H1 (cell line): ENCODE measurements around the gene GNG13. TPM values are rescaled to one million over a fixed set of nuclear protein-coding genes. Genes with fewer than 3 reads are reported as not detected.

ENCODE experiments used
- CBX5 ChIP-seq: fragments of 300-800, 300-1000 bp; sonication (generic); IDR thresholded peaks from 2 replicates; pipeline ENCODE4 v1.7.1; 2016; ENCODE audit warnings: antibody characterized with exemption, low read length, low read depth
- TEAD4 ChIP-seq: IDR thresholded peaks from 2 replicates; pipeline ENCODE4 v1.6.1; 2012; ENCODE audit warnings: low read depth, low read length, inconsistent platforms, mixed read lengths
- polyA plus RNA-seq, 7 experiments: library from polyadenylated mRNA; depleted of rRNA in 3 of 7; stranded (reverse) in 5 of 7; unstranded in 2 of 7; fragments of >200 nt in 5 of 7; fragments of 200-250 nt in 2 of 7; gene quantifications; 1 replicate in 5 of 7; 2 replicates in 1 of 7; 4 replicates in 1 of 7; pipeline versions ENCODE4 v1.2.1 to v1.2.3, GENCODE V29; 2011 to 2013; ENCODE audit warnings: missing spikeins in 2 of 7, mixed read lengths in 2 of 7
- total RNA-seq: library from RNA; stranded (reverse); fragmentation: NEBNext Ultra II Directional; extraction: Animal tissue kit (Norgen Biotek cat#: 25700); gene quantifications from 2 replicates; pipeline ENCODE4 v1.2.1, GENCODE V29; 2021

The GNG13 gene
- total and polyA plus RNA-seq, 2 of the 8 experiments (the other 6 are each of a cell fraction or from before 2014, with no cell fraction given): not detected

DNA sequence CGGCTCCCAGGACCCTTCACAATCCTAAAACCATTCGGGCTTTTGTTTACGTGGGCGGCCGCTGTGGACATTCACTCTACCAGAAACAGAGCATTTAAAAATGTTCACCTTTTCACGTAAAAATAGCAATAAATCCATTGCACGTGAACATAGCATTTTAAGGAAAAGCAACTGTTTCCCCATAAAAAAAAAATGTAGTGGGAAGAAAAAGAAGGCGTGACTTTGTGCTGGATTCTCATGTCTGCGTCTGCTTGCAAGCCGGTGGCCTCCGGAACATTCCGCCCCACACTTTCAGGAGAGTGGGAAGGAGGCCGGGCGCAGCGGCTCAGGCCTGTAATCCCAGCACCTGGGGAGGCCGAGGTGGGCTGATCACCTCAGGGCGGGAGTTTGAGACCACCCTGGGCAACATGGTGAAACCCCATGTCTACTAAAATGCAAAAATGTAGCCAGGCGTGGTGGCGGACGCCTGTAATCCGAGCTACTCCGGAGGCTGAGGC lies 13.4 kb upstream of the GNG13 start (continued):
- TF ChIP-seq CBX5 (no peak), TEAD4 (no peak)
